ENCODE results near the gene NUMB.

DNA sequence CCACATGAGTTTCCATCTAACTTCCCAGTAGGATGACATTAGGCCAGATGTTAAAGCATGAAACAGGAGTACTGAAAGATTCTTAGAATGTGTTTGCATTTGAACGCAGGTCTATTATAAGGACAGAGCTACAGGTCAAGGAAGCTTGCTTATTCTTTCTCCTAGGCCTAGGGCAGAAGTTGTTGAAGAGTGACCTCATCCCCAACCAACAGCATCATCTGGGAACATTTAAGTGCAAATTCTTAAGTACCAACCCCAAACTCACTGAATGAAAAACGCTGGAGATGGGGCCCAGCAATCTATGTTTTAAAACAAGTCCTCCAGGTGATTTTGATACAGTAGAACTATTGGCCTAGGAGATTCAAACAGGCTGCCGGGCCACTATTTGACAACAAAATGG lies 168.6 kb downstream of the NUMB start:
- TF ChIP-seq POLR2A (IDR thresholded peaks at IDR 0.05; ENCODE audit: low read length), result no peak
- TF ChIP-seq GATA1 (IDR thresholded peaks at IDR 0.05; ENCODE audit: low read depth, low read length), result no peak

All from erythroblast (primary cell).